Measurements from ENCODE around the gene LTBP2.
"Not testable (repeated sequence)": the region's sequence is repeated elsewhere in the genome, so short reads cannot be mapped to it uniquely, and the experiment has no call there.

LTBP2 gene

GRCh38 chr14:74474376-74474775 is 137.7 kb downstream of the LTBP2 start:
- DNase-seq: no peak

- no peak for DNase-seq
Measured at GRCh38 chr14:74472601-74473000, 139.4 kb downstream of the LTBP2 start.

- DNase-seq: no peak
Measured at GRCh38 chr14:74469548-74470518, 142.2 kb downstream of the LTBP2 start.

- no peak for DNase-seq
Measured at GRCh38 chr14:74468513-74468912, 143.5 kb downstream of the LTBP2 start.

- no peak for DNase-seq
Measured at GRCh38 chr14:74465335-74465734, 146.7 kb downstream of the LTBP2 start.

- no peak for DNase-seq
Measured at GRCh38 chr14:74464785-74465184, 147.3 kb downstream of the LTBP2 start.

GRCh38 chr14:74463697-74464096 is 148.3 kb downstream of the LTBP2 start:
- DNase-seq: no peak

GRCh38 chr14:74462993-74463392 is 149.0 kb downstream of the LTBP2 start:
- DNase-seq: no peak

GRCh38 chr14:74459976-74460375 is 152.1 kb downstream of the LTBP2 start:
- no peak for DNase-seq

- no peak for DNase-seq
Measured at GRCh38 chr14:74459289-74459946, 152.6 kb downstream of the LTBP2 start.

- DNase-seq: no peak
Measured at GRCh38 chr14:74457565-74457895, 154.5 kb downstream of the LTBP2 start.

GRCh38 chr14:74456684-74457564 is 155.1 kb downstream of the LTBP2 start:
- DNase-seq: no peak

GRCh38 chr14:74454397-74454796 is 157.6 kb downstream of the LTBP2 start:
- not testable (repeated sequence) for DNase-seq

All from effector CD8-positive, alpha-beta T cell (primary cell).